GM21576 (cell line): Measurements from ENCODE around the gene NOP14.
A peak's percentile ranks its signal among the peaks of the same experiment; 100 is the strongest.
"Not testable (repeated sequence)": the region's sequence is repeated elsewhere in the genome, so short reads cannot be mapped to it uniquely, and the experiment has no call there.

ENCODE experiments used
- ATAC-seq: cut with Tn5 transposase; IDR thresholded peaks from one replicate; pipeline ENCODE4 v1.9.1; 2021; ENCODE audit warnings: mild to moderate bottlenecking, moderate library complexity; ENCODE audit not compliant: unreplicated experiment

NOP14 gene

DNA sequence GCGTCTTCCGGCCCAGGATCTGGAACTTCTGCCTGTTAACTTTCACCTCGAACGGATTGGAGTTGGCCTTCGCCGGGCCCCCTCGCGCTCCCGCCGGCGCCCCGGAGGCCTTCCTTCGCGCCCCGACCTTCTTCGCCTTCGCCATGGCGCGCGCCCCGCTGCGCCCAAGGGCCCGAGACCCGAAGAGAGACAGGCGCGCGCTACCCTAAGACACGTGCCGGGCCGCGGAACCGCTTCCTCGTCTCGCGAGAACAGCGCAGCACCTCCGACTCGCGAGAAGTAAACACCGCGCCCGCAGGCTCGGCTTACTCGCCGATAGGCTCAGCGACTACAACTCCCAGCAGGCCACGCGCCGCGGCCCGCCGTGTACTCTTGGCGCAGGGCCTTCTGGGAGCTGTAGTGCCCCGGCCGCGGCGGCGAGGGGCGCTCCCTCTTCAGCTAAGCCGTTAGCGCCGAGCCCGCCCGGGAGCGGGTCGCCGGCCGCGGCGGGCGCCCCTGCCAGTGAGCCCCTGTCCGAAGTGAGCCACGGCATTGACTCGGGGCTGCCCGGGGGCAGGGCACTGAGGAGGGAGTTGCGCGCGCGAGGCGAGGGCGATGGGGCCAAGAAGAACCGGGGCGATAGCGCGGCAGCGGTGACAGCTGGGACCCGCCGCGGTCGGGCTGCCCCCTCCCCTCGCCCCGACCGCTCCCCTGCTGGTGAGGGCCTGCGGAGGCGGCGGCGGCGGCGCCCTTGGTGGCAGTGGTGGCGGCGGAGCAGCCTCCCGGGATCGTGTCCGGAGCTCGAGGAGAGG is at the start of gene NOP14, which contains the start of gene GRK4:
Gene NOP14 (minus strand): TSS at position 232 of the 791 bp plus-strand sequence. CDS start 87 bp downstream, at position 145.
Gene GRK4 (plus strand): TSS at position 397 of the 791 bp plus-strand sequence. CDS start 500 bp downstream, outside the sequence.
- peak; percentile 81 for ATAC-seq

- no peak for ATAC-seq
These were observed 48.4 kb upstream of the NOP14 start for GRCh38 chr4:3011456-3012220.

GRCh38 chr4:3010998-3011397 is 47.8 kb upstream of the NOP14 start:
- no peak for ATAC-seq

GRCh38 chr4:3010577-3010976 is 47.4 kb upstream of the NOP14 start:
- ATAC-seq = no peak

DNA sequence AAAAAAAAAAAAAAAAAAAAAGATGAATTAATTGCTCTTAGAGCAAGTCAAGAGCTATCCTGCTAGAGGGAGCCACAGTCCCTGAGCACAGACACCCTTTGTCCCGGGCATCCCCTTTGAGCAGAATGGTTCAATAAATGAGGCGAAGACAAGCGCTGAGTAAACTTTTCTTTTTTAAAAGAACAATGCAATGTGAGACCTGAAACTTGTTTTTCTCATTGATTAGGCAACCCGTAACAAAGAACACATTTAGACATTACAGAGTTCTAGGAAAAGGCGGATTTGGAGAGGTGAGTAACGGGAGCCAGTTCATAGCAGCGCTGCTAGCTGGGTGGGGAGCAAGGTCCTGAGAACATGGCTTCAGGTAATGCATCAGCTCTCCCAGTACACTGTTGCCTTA is 46.2 kb upstream of the NOP14 start:
- no peak for ATAC-seq

- no peak for ATAC-seq
These were observed 44.5 kb upstream of the NOP14 start for GRCh38 chr4:3007724-3008123.

- ATAC-seq = no peak
These were observed 33.2 kb upstream of the NOP14 start for GRCh38 chr4:2996415-2996814.

DNA sequence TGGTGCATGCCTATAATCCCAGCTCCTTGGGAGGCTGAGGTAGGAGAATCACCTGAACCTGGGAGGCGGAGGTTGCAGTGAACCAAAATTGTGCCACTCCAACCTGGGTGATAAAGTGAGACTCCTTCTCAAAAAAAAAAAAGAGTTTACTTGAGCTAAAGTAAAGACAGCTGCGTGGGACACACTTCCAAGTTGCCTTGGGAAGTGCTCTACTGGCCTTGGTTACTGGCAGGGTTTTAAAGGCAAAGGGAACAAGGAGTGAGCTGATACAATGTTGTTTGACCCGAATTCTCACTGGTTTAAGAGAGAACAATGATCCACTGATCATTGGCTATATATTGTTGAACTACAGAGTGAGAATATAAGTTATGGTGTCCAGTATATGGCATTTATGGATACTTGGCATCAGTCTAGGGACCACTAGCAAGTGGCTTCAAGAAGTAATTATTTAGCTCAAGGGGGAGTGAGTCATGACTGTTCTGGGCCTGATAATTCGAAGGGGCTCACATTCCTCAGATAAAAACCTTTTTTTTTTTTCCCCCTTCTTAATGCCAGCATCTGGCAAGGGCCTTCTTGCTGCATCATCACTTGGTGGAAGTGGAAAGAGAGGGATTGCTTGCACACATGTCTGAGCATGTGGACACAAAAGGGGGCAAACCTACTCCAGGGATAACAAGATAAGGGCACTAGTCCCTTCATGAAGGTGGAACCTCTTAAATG is 32.5 kb upstream of the NOP14 start:
- ATAC-seq = no peak

- ATAC-seq = no peak
These were observed 31.7 kb upstream of the NOP14 start for GRCh38 chr4:2994917-2995316.

DNA sequence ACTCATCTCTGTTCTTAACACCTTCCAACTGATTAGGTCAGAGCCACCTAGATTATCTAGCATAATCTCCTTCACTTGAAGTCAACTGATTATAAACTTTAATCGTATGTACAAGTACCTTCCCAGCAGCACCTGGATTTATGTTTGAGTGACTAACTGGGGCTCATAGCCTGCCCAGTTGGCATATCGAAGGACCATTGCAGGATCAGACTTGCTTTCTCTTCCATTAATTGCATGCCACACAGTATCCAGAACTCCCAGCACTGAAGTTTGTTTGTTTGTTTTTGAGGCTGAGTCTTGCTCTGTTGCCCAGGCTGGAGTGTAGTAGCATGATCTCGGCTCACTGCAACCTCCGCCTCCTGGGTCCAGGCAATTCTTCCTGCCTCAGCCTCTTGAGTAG is 28.0 kb upstream of the NOP14 start:
- ATAC-seq = no peak

GRCh38 chr4:2983715-2984114 is 20.5 kb upstream of the NOP14 start:
- not testable (repeated sequence) for ATAC-seq

DNA sequence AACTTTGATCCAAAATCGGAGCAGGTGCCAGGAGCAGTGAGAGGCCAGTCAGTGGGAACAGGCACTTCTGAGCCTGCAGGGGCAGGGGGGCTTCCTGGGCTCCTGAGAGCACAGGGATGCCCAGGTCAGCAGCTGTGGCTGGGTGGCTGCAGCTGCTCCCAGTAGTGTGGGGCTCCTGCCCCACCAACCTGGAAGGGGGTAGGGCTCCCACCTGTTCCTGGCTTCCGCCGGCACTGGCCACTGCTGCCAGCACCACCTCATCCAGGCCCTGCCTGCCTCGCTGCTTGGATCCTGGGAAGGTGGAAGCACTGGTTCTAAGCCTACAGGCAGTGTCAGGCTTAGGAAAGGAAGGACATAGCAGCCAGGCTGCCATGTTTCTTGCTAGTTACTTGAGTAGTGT is 18.8 kb upstream of the NOP14 start:
- ATAC-seq = no peak

GRCh38 chr4:2981256-2981819 is 18.1 kb upstream of the NOP14 start:
- ATAC-seq = no peak

GRCh38 chr4:2977211-2978088 is 14.2 kb upstream of the NOP14 start:
- no peak for ATAC-seq

- ATAC-seq = no peak
These were observed 8.1 kb upstream of the NOP14 start for GRCh38 chr4:2971275-2971674.

- no peak for ATAC-seq
These were observed 5.2 kb upstream of the NOP14 start for GRCh38 chr4:2968381-2968780.

- no peak for ATAC-seq
These were observed 2.1 kb upstream of the NOP14 start for GRCh38 chr4:2965262-2965661.

DNA sequence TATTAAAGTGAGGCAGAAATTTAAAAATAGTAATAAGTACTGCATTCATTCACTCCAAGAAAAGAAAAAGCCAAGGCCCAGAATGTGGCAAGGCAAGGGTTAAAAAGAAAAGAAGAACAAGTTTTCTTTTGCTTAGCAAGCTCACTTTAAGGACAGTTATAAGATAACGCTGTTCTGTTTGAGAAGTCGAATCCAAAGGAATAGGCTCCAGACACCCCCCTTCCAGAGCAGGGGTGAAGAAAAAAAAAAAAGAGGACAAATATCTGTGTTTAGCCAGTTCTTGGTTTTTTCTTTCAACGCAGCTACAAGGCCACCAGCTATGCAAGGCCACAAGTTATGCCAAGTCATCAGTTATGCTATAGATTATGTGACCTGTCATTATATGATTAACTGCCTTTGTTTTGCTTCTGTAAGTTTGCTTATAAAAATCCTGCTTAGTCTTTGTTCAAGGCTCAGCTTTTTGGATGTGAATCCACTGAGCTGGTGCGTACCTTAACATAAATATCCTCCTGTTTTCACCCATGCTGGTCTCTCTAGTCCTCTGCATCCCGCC is 1.6 kb upstream of the NOP14 start:
- no peak for ATAC-seq

GRCh38 chr4:2963966-2964471 is 813 bp upstream of the NOP14 start:
- peak; percentile 29 for ATAC-seq
